Erythroblast (primary cell): ENCODE measurements around the gene IDI1.

Source experiments
- GATA1 ChIP-seq: IDR thresholded peaks from 2 replicates; pipeline ENCODE4 v1.6.1; 2011; ENCODE audit warnings: low read depth, mild to moderate bottlenecking, control low read depth, low read length, moderate library complexity
- POLR2A ChIP-seq: IDR thresholded peaks from 2 replicates; pipeline ENCODE4 v1.6.1; 2011; ENCODE audit warnings: mild to moderate bottlenecking, low read length

DNA sequence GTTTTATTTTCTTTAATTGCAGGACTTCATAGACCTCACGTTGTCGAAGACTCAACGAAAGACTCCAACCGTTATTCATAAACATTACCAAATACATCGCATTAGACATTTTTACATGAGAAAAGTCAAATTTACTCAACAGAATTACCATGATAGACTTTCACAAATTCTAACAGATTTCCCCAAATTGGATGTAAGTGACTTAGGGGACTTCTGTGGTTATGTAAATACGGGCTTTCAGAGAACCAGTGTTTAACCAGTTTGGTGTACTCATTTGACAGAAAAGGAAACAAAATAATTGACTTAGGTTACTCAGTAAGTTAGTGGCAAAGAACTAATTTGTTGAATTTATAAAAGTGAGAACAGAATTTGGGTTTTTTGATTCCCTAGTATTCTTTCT lies 56.5 kb downstream of the IDI1 start:
- TF ChIP-seq POLR2A (no peak), GATA1 (no peak)
